HG03442 (cell line): Measurements from ENCODE around the gene WDCP.

Source experiments
- ATAC-seq: cut with Tn5 transposase; IDR thresholded peaks from one replicate; pipeline ENCODE4 v1.9.1; 2021; ENCODE audit warnings: mild to moderate bottlenecking, moderate library complexity; ENCODE audit not compliant: unreplicated experiment

The WDCP gene

DNA sequence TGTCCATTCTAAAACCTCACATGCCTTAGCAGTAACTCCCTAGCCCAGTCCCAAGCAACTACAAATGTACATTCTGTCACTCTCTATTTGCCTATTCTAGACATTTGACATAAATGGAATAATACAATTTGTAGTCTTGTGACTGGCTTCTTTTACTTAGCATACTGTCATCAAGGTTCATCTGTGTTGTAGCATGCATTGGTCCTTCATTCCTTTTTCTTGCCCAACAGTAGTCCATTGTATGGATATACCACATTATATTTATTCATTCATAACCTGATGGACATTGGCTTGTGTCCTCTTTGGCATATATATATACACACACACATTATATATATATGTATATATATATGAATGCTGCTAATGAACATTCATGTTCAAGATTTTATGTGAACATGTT is 39.5 kb downstream of the WDCP start:
- no peak for ATAC-seq

DNA sequence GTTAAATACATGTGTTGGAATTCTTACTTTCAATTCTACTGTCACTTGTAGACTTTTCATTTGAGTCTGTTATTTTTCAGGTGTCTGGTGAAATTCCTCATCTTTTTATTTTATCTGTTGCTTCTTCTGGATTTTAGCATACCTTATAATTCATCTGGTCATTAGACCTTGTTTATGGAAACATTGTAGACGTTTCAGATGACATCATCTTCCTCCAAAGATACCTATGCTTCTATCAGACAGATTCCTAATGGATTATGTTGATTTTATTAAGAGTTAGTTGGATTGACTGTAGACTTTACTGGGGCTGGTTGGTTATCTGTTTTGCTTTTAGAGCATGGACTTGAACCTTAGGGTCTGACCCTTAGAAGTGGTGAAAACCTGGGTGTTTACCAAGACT is 52.6 kb downstream of the WDCP start:
- no peak for ATAC-seq

DNA sequence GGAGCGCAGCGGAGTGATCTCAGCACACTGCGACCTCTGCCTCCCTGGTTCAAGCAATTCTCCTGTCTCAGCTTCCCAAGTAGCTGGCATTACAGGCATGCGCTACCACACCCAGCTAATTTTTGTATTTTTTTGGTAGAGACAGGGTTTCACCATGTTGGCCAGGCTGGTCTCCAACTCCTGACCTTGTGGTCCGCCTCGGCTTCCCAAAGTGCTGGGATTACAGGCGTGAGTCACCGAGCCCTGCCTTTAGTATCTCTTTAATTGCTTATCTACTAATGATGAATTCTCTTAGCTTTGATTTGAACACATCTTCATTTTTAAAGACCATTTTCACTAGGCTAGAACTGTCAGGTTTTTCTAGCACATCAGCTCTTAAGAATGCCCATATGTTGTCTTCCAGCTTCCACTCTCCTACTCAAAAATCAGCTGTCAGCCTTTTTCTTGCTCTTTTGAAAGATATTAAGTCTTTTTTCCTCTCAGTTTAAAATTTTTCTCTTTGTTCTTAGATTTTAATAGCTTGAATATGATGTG is 53.4 kb downstream of the WDCP start:
- no peak for ATAC-seq

DNA sequence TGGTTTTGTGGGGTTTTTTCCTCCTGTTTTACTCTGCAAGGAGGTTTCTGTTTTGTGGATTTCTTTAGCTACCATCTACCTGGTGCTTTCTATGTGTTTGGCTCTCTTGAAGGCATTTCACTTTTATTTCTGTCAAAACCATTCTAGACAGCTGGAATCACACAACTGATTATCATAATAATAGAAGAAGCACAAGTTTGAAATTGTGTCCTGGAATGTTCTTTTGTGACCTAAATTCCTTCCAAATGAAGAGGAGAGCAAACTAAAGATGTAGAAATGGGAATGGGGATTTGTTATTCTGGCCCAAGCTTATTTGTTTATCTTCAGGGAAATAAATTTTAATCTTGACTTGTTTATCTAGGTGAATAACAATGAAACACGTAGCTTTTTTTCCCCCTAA is 54.3 kb downstream of the WDCP start:
- no peak for ATAC-seq

DNA sequence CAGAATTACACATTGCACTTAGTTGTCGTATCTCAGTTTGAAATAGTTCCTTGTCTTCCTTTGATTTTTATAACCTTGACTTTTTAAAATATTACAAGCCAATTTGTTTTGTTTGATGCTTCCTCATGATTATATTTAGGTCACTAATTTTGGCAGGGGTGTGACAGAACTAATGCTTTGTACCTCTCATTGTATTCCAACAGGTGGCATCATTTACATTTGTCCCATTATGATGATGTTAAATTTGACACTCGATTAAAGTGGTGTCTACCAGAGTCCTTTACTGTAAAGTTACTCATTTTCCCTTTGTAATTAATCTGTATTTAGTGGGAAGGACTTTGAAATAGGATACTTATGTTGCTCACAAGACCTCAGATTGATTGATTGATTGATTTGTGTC is 58.8 kb downstream of the WDCP start:
- no peak for ATAC-seq
